Keratinocyte (primary cell): ENCODE results near the gene MAL.

Experiments
- EZH2 ChIP-seq: IDR thresholded peaks from one replicate; pipeline ENCODE4 v1.6.1; 2012; ENCODE audit warnings: inconsistent platforms, mild to moderate bottlenecking, low read length, moderate library complexity
- TF ChIP-seq, protein P1 (sequence below), 3 experiments: IDR thresholded peaks in 1 of 3; conservative IDR thresholded peaks in 1 of 3; optimal IDR thresholded peaks in 1 of 3; 2 replicates in 2 of 3; 3 replicates in 1 of 3; pipeline versions ENCODE3 to v1.5.1; 2011; ENCODE audit warnings: low read length in 3 of 3, mild to moderate bottlenecking in 3 of 3, moderate library complexity in 2 of 3, control low read depth in 1 of 3, inconsistent platforms in 1 of 3; ENCODE audit not compliant: insufficient read depth in 2 of 3; ENCODE audit errors: extremely low read depth in 1 of 3

- TF ChIP-seq, protein P1, sequence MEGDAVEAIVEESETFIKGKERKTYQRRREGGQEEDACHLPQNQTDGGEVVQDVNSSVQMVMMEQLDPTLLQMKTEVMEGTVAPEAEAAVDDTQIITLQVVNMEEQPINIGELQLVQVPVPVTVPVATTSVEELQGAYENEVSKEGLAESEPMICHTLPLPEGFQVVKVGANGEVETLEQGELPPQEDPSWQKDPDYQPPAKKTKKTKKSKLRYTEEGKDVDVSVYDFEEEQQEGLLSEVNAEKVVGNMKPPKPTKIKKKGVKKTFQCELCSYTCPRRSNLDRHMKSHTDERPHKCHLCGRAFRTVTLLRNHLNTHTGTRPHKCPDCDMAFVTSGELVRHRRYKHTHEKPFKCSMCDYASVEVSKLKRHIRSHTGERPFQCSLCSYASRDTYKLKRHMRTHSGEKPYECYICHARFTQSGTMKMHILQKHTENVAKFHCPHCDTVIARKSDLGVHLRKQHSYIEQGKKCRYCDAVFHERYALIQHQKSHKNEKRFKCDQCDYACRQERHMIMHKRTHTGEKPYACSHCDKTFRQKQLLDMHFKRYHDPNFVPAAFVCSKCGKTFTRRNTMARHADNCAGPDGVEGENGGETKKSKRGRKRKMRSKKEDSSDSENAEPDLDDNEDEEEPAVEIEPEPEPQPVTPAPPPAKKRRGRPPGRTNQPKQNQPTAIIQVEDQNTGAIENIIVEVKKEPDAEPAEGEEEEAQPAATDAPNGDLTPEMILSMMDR (optimal IDR thresholded peaks at IDR 0.05 in 1 of 3, IDR thresholded peaks at IDR 0.05 in 1 of 3, conservative IDR thresholded peaks at IDR 0.05 in 1 of 3; ENCODE audit: extremely low read depth in 1 of 3, insufficient read depth in 2 of 3, low read length in 3 of 3) = no peak
- no peak for TF ChIP-seq EZH2
These were observed 44.0 kb downstream of the MAL start for GRCh38 chr2:95069465-95069864.
